Breast epithelium (tissue), 3 donors: ENCODE results near the gene TNNI3K.

Experiments
- POLR2A ChIP-seq: fragments of 450-650 bp; IDR thresholded peaks from one replicate; pipeline ENCODE4 v1.6.1; 2016; ENCODE audit warnings: antibody characterized with exemption, mild to moderate bottlenecking, moderate library complexity
- TF ChIP-seq, protein P1 (sequence below), 3 donors: fragments of 450-650 bp; IDR thresholded peaks; one replicate each; pipeline ENCODE4 v1.5.1; 2016 to 2017; ENCODE audit warnings: antibody characterized with exemption in 3 of 3, mild to moderate bottlenecking in 3 of 3, moderate library complexity in 3 of 3

DNA sequence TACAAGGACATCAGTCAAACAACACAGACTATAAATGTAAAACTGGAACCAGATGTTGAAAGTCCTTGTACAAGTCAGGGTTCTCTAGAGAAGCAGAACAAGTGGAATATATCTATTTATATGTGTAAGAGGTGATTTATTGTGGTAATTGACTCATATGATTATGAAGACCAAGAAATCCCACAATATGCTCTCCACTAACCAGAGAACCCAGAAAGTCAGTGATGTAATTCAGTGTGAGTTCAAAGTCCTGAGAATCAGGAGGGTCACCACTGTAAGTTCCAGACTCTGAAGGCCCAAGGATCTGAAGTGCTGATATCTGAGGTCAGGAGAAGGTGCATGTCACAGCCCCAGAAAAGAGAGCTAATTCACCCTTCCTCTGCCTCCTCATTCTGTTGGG is 220.2 kb downstream of the TNNI3K start:
- TF ChIP-seq, protein P1, sequence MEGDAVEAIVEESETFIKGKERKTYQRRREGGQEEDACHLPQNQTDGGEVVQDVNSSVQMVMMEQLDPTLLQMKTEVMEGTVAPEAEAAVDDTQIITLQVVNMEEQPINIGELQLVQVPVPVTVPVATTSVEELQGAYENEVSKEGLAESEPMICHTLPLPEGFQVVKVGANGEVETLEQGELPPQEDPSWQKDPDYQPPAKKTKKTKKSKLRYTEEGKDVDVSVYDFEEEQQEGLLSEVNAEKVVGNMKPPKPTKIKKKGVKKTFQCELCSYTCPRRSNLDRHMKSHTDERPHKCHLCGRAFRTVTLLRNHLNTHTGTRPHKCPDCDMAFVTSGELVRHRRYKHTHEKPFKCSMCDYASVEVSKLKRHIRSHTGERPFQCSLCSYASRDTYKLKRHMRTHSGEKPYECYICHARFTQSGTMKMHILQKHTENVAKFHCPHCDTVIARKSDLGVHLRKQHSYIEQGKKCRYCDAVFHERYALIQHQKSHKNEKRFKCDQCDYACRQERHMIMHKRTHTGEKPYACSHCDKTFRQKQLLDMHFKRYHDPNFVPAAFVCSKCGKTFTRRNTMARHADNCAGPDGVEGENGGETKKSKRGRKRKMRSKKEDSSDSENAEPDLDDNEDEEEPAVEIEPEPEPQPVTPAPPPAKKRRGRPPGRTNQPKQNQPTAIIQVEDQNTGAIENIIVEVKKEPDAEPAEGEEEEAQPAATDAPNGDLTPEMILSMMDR (IDR thresholded peaks at IDR 0.05), result no peak
- no peak for TF ChIP-seq POLR2A
